K562 (cell line): ENCODE measurements around the gene FBXO9. TPM values are rescaled to one million over a fixed set of nuclear protein-coding genes. Genes with fewer than 3 reads are reported as not detected.
A peak's percentile ranks its signal among the peaks of the same experiment; 100 is the strongest.

Experiments used
- ATAC-seq: fragments of 200-7000 bp; cut with Tn5 transposase; 3 replicates; pipeline ENCODE4 v1.9.1; 2020; ENCODE audit warnings: moderate library complexity
- BruUV-seq: library from RNA; stranded (reverse); fragments of 400-500 nt; replicated peaks from 2 replicates; lab custom pipeline; 2021; lab: Mats Ljungman, UMichigan
- CTCF ChIA-PET: fragments of 300-600 bp; formaldehyde crosslinking; extraction: SDS; loops from one replicate; lab custom pipeline; 2021; ENCODE audit warnings: low intra/inter-chr PET ratio; lab: Yijun Ruan, JAX
- POLR2A ChIA-PET: fragments of 300-600, 350-650 bp; sonication (Branson Sonifier 250); formaldehyde crosslinking; extraction: SDS; loops from one replicate; lab custom pipeline; 2021; ENCODE audit warnings: antibody characterized with exemption, inconsistent platforms; lab: Yijun Ruan, JAX
- DNase-seq, 4 experiments: peaks; one replicate each; pipeline versions ENCODE4 v3.0.0 to v3.0.0-alpha.2; 2011 to 2018; ENCODE audit warnings: low spot score in 3 of 4, mixed read lengths in 3 of 4; ENCODE audit errors: extremely low read depth in 1 of 4
- FAIRE-seq: peaks from 2 replicates; lab custom pipeline; 2011; peaks lifted over from hg19 to GRCh38; lab: Jason Lieb, UNC
- H2AFZ ChIP-seq: 2 replicates; pipeline ENCODE4 v1.6.0; 2011; ENCODE audit warnings: low read depth, low read length, control low read depth, inconsistent platforms
- H3K27ac ChIP-seq: fragments of 200-600 bp; 3 replicates; pipeline ENCODE4 v1.8.0; 2011; ENCODE audit warnings: low read depth, mild to moderate bottlenecking, control low read depth, inconsistent platforms, low read length, moderate library complexity, mixed read lengths; ENCODE audit errors: extremely low read depth
- H3K27me3 ChIP-seq, 2 experiments: fragments of 300-600 bp in 1 of 2; 2 replicates in 1 of 2; 3 replicates in 1 of 2; pipeline versions ENCODE4 v1.6.0 to v1.8.0; 2011; ENCODE audit warnings: inconsistent platforms in 2 of 2, low read length in 2 of 2, mild to moderate bottlenecking in 1 of 2, mixed read lengths in 1 of 2, moderate library complexity in 1 of 2; ENCODE audit not compliant: control insufficient read depth in 2 of 2, insufficient read depth in 2 of 2
- H3K36me3 ChIP-seq: fragments of 300-600 bp; 3 replicates; pipeline ENCODE4 v1.8.0; 2011; ENCODE audit warnings: mild to moderate bottlenecking, low read length, inconsistent platforms; ENCODE audit not compliant: control insufficient read depth, insufficient read depth
- H3K4me1 ChIP-seq, 2 experiments: fragments of 200-600 bp in 1 of 2; replicated peaks in 1 of 2; 2 replicates in 1 of 2; 3 replicates in 1 of 2; pipeline versions ENCODE4 v1.5.1 to v1.8.0; 2011; ENCODE audit warnings: inconsistent platforms in 2 of 2, low read length in 2 of 2, mild to moderate bottlenecking in 1 of 2, mixed read lengths in 1 of 2, moderate library complexity in 1 of 2; ENCODE audit not compliant: control insufficient read depth in 2 of 2, insufficient read depth in 2 of 2
- H3K4me2 ChIP-seq: 2 replicates; pipeline ENCODE4 v1.6.1; 2011; ENCODE audit warnings: low read length, control low read depth, inconsistent platforms, mixed read lengths; ENCODE audit not compliant: insufficient read depth
- H3K4me3 ChIP-seq: fragments of 200-600 bp; sonication (generic), shearing (Covaris generic); 2 replicates; pipeline ENCODE4 v1.5.1; 2016; ENCODE audit warnings: control low read depth, inconsistent platforms
- H3K79me2 ChIP-seq: fragments of 200-600 bp; 3 replicates; pipeline ENCODE4 v1.8.0; 2011; ENCODE audit warnings: low read length, inconsistent platforms; ENCODE audit not compliant: control insufficient read depth, insufficient read depth
- H3K9ac ChIP-seq, 2 experiments: 2 replicates each; pipeline versions ENCODE4 v1.6.0 to v1.6.1; 2011; ENCODE audit warnings: low read depth in 2 of 2, low read length in 2 of 2, control low read depth in 1 of 2, inconsistent platforms in 1 of 2, mild to moderate bottlenecking in 1 of 2, mixed read lengths in 1 of 2; ENCODE audit not compliant: insufficient read depth in 1 of 2
- H3K9me1 ChIP-seq: one replicate; pipeline ENCODE4 v1.6.0; 2011; ENCODE audit warnings: inconsistent platforms, mild to moderate bottlenecking, low read length, moderate library complexity; ENCODE audit not compliant: control insufficient read depth, insufficient read depth
- H3K9me3 ChIP-seq: replicated peaks from 2 replicates; pipeline ENCODE4 v1.5.1; 2011; ENCODE audit warnings: low read depth, low read length, inconsistent platforms; ENCODE audit not compliant: control insufficient read depth, insufficient read depth
- H4K20me1 ChIP-seq: replicated peaks from 2 replicates; pipeline ENCODE4 v1.6.1; 2011; ENCODE audit warnings: low read length, inconsistent platforms, mixed read lengths; ENCODE audit not compliant: control insufficient read depth, insufficient read depth
- FOSL1 ChIP-seq: fragments of 200-800 bp; sonication (Bioruptor generic); conservative IDR thresholded peaks from 2 replicates; pipeline ENCODE4 v1.6.1; 2016; ENCODE audit warnings: missing genetic modification characterization, missing compliant biosample characterization
- FOXA1 ChIP-seq: fragments of 450-650 bp; IDR thresholded peaks from 2 replicates; pipeline ENCODE4 v1.6.1; 2016; ENCODE audit warnings: mild to moderate bottlenecking, borderline replicate concordance
- GTF2B ChIP-seq: IDR thresholded peaks from 2 replicates; pipeline ENCODE4 v1.6.1; 2011; ENCODE audit not compliant: insufficient read length; ENCODE audit errors: extremely low read depth
- HMBOX1 ChIP-seq: sonication (generic); IDR thresholded peaks from 2 replicates; pipeline ENCODE4 v1.6.1; 2016
- HMGN3 ChIP-seq: IDR thresholded peaks from 2 replicates; pipeline ENCODE4 v1.6.1; 2011; ENCODE audit warnings: borderline replicate concordance, low read depth, mild to moderate bottlenecking, mixed read lengths, low read length; ENCODE audit not compliant: insufficient read length; ENCODE audit errors: extremely low read depth
- NFYB ChIP-seq: IDR thresholded peaks from 2 replicates; pipeline ENCODE4 v1.6.1; 2011; ENCODE audit warnings: mild to moderate bottlenecking, moderate library complexity; ENCODE audit not compliant: insufficient read length; ENCODE audit errors: extremely low read depth
- POLR2G ChIP-seq: fragments of 200-400 bp; formaldehyde crosslinking; IDR thresholded peaks from 2 replicates; pipeline ENCODE4 v1.6.1; 2017; ENCODE audit warnings: low read depth, mild to moderate bottlenecking, antibody characterized with exemption, low read length, moderate library complexity
- SIX5 ChIP-seq, 2 experiments: IDR thresholded peaks; 2 replicates each; pipeline ENCODE4 v1.6.1; 2011; ENCODE audit warnings: low read length in 2 of 2, borderline replicate concordance in 1 of 2, low read depth in 1 of 2, mild to moderate bottlenecking in 1 of 2, moderate library complexity in 1 of 2; ENCODE audit not compliant: insufficient read depth in 1 of 2
- SREBF2 ChIP-seq: sonication (generic); formaldehyde crosslinking; IDR thresholded peaks from 2 replicates; pipeline ENCODE4 v1.4.0; 2020; ENCODE audit warnings: mild to moderate bottlenecking, missing genetic modification reagents
- TAF7 ChIP-seq: fragments of 450-650 bp; IDR thresholded peaks from 2 replicates; pipeline ENCODE4 v1.6.1; 2016; ENCODE audit warnings: missing genetic modification characterization, missing compliant biosample characterization
- ZKSCAN3 ChIP-seq: fragments of 250-450 bp; sonication (Bioruptor Pico); IDR thresholded peaks from 2 replicates; pipeline ENCODE4 v1.4.0; 2020
- ZNF445 ChIP-seq: fragments of 250-450 bp; sonication (Bioruptor Pico); IDR thresholded peaks from 2 replicates; pipeline ENCODE4 v1.4.0; 2020; ENCODE audit warnings: low read depth, mild to moderate bottlenecking, moderate library complexity
- WGBS: fragments of 100-300 bp; shearing (Covaris generic); methylation state at CpG from one replicate; pipeline ENCODE4 v1.1.6; 2016; ENCODE audit warnings: low coverage, mixed read lengths; ENCODE audit not compliant: insufficient coverage; ENCODE audit errors: missing lambda C conversion rate; 5-methylcytosine and 5-hydroxymethylcytosine counted together
- in situ Hi-C: fragments of 300-500 bp; cut with MboI; formaldehyde crosslinking; loops from 4 replicates; pipeline ENCODE4 v1.15.0; 2018; ENCODE audit warnings: inconsistent platforms, mixed read lengths
- intact Hi-C: fragments of 100-400 bp; cut with micrococcal nuclease; formaldehyde crosslinking; loops from 2 replicates; pipeline ENCODE4 v1.14.2; 2022
- polyA plus RNA-seq, 8 experiments: library from polyadenylated mRNA; depleted of rRNA in 4 of 8; stranded (reverse) in 5 of 8; unstranded in 3 of 8; fragments of >200 nt; fragmentation: Nextera tagmentation in 2 of 8; fragmentation: Illumina TruSeq in 1 of 8; extraction: Ambion mirVana in 2 of 8; extraction: Trizol in 1 of 8; gene quantifications; 2 replicates each; pipeline versions ENCODE4 v1.2.1 to v1.2.3, GENCODE V29; 2011 to 2014; ENCODE audit warnings: inconsistent platforms in 1 of 8, missing spikeins in 1 of 8
- total RNA-seq, 7 experiments: library from RNA; depleted of rRNA in 6 of 7; stranded (reverse); fragments of >200 nt in 6 of 7; fragmentation: Illumina TruSeq in 2 of 7; extraction: Trizol in 2 of 7; gene quantifications; 2 replicates each; pipeline versions ENCODE4 v1.2.1 to v1.2.3, GENCODE V29; 2011 to 2021; ENCODE audit warnings: low replicate concordance in 1 of 7
- TF ChIP-seq, protein P1 (sequence below): fragments of 450-650 bp; conservative IDR thresholded peaks from 2 replicates; pipeline ENCODE4 v1.6.1; 2016; ENCODE audit warnings: missing genetic modification characterization, low read depth, mild to moderate bottlenecking, control low read depth, missing compliant biosample characterization

The FBXO9 gene
- total and polyA plus RNA-seq, 9 of the 15 experiments (the other 6 are each of a cell fraction or from before 2014, with no cell fraction given): 10.1 to 85.3 (median 51.4) TPM

DNA sequence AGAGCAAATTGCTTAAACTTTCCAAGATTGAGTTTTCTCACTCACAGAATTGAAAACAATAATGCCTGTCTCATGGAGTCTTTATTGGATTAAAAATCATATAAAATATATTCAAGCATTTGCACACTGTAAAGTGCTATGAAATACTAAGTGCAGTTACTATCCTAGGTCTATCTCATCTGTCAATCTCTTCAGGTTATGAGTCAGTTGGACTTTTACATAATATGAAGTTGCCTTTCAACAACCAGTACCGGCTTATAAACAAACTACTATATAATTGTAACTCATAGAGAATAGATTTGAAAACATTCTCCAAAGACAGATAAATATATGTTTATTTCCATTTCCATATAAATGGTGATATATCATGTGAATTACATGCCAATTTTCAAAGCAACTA lies 49.7 kb upstream of the FBXO9 start:
- H3K79me2 ChIP-seq: no peaks in the 10 kb centered on the region
- H3K36me3 ChIP-seq: peaks cover 8% of the 10 kb centered on the region; the same call in 1 of the 3 replicates
- no peaks in the 10 kb centered on the region for H4K20me1 ChIP-seq
- in situ Hi-C loops: no loop called here
- no peaks in the 10 kb centered on the region for H3K27me3 ChIP-seq
- H2AFZ ChIP-seq: no peak overlapping the region
- H3K4me3 ChIP-seq: no peak overlapping the region
- H3K27ac ChIP-seq: no peak overlapping the region
- no peak for ATAC-seq
- DNase-seq: no peak
- H3K9me1 ChIP-seq: no peaks in the 10 kb centered on the region
- H3K9ac ChIP-seq: no peak overlapping the region
- TF ChIP-seq FOXA1: no peak
- peak; percentile 69 for TF ChIP-seq FOSL1
- TF ChIP-seq HMBOX1: 0 out of 2 replicates have a peak, but pooled peaks have one; percentile 29
- WGBS: 45% methylated on average over 1 of the region's 1 CpG
- FAIRE-seq: no peak
- POLR2A ChIA-PET: interaction anchor here (0.8 kb wide), 1 partner anchor 9 kb away, joined by 4 read pairs; no protein-coding TSS in a partner anchor
- no peak overlapping the region for H3K4me2 ChIP-seq
- peaks cover 0 to 5% of the 10 kb centered on the region in 2 experiments; a peak in 1 of 5 replicates for H3K4me1 ChIP-seq
- intact Hi-C loops: no loop called here
- no TSS peak for BruUV-seq
- no peaks in the 10 kb centered on the region for H3K9me3 ChIP-seq
- CTCF ChIA-PET: no interaction called here

DNA sequence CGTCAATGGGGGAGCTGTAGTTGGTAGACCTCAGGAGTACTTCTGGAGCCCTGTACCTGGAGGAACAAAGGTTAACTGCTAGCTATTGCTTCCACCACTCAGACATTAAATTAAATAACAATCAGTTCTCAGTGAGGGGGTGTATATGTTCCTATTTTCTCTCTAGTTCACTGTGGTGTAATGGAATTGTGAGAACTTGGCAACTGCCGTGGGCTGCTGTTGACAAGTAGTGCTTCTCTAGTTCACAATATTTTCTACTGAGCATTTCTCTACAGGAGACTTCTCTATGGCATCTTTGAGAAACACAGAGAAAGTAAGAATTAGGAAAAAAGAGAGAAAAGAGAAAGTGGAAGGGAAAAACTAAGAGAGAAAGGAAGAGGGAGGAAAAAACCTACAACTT lies 46.8 kb upstream of the FBXO9 start:
- Histone ChIP-seq H3K9me3 (no peaks in the 10 kb centered on the region), H3K36me3 (no peaks in the 10 kb centered on the region), H3K4me2 (no peak overlapping the region), H3K27ac (no peak overlapping the region), H3K9me1 (no peaks in the 10 kb centered on the region), H3K4me3 (no peak overlapping the region), H2AFZ (no peak overlapping the region), H4K20me1 (no peaks in the 10 kb centered on the region), H3K9ac (no peak overlapping the region), H3K4me1 (peaks cover 0 to 7% of the 10 kb centered on the region in 2 experiments; a peak in 1 of 5 replicates), H3K79me2 (no peaks in the 10 kb centered on the region), H3K27me3 (no peaks in the 10 kb centered on the region)
- CTCF ChIA-PET: no interaction called here
- POLR2A ChIA-PET: no interaction called here
- DNase-seq (no peak), FAIRE-seq (no peak), ATAC-seq (no peak)
- 75% methylated on average over 2 of the region's 2 CpGs for WGBS
- BruUV-seq: no TSS peak
- in situ Hi-C loops: no loop called here
- intact Hi-C loops: no loop called here
- TF ChIP-seq SIX5 (IDR thresholded peaks at IDR 0.05; ENCODE audit: borderline replicate concordance in 1 of 2, insufficient read depth in 1 of 2, low read depth in 1 of 2, low read length in 2 of 2): no peak
- TF ChIP-seq ZKSCAN3: no peak
- no peak for TF ChIP-seq NFYB
- no peak for TF ChIP-seq GTF2B
- TF ChIP-seq HMGN3: no peak
- TF ChIP-seq ZNF445 (CRISPR knock-in tag): no peak
- no peak for TF ChIP-seq POLR2G
- TF ChIP-seq TAF7: no peak
- TF ChIP-seq, protein P1, sequence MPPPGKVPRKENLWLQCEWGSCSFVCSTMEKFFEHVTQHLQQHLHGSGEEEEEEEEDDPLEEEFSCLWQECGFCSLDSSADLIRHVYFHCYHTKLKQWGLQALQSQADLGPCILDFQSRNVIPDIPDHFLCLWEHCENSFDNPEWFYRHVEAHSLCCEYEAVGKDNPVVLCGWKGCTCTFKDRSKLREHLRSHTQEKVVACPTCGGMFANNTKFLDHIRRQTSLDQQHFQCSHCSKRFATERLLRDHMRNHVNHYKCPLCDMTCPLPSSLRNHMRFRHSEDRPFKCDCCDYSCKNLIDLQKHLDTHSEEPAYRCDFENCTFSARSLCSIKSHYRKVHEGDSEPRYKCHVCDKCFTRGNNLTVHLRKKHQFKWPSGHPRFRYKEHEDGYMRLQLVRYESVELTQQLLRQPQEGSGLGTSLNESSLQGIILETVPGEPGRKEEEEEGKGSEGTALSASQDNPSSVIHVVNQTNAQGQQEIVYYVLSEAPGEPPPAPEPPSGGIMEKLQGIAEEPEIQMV (tag): no peak
- TF ChIP-seq SREBF2: no peak
